Stimulated activated CD8-positive, alpha-beta memory T cell treated with anti-CD3 and anti-CD28 coated beads, Interleukin-7, amount 100 ng/mL, for 48 hours (primary cell): ENCODE results near the gene DBH.
"Not testable (repeated sequence)": the region's sequence is repeated elsewhere in the genome, so short reads cannot be mapped to it uniquely, and the experiment has no call there.

Experiments used
- DNase-seq, 2 donors: peaks; one replicate each; pipeline ENCODE4 v3.0.0-alpha.2; 2020; ENCODE audit warnings: low read depth in 1 of 2; ENCODE audit errors: extremely low read depth in 1 of 2

Gene DBH

DNA sequence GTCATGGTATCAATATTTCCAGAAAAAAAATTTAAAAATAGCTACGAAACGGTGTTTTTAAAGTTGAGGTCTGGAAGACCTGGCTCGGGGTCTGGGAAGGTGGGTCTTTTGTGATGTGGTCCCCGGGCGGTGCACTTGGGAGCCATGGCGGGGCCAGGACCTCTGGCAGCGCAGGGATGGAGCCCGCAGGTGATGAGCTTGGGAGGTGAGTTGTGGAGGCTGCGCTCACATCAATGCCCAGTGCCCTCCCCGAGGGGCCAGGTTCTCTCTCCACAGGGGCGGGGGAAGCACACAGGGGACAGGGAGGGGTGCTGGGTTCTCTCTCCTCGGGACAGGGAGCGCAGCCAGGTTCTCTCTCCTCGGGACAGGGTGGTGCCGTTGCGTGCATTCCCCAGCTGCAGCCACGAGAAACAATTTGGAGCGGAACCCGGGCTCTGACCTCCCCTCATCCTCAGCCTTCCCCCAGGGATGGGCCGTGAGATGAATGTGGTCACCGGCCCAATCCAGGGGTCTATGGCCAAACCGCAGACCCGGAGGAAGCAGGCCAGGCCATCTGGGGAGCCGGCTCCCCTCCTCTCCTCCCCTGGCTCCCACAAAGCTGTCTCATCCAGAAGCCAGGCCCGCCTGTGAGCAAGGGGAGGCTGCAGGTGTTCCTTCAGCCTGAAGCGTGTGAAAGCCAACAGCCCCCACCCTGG, 25.8 kb downstream of the DBH start:
- DNase-seq: no peak

DNA sequence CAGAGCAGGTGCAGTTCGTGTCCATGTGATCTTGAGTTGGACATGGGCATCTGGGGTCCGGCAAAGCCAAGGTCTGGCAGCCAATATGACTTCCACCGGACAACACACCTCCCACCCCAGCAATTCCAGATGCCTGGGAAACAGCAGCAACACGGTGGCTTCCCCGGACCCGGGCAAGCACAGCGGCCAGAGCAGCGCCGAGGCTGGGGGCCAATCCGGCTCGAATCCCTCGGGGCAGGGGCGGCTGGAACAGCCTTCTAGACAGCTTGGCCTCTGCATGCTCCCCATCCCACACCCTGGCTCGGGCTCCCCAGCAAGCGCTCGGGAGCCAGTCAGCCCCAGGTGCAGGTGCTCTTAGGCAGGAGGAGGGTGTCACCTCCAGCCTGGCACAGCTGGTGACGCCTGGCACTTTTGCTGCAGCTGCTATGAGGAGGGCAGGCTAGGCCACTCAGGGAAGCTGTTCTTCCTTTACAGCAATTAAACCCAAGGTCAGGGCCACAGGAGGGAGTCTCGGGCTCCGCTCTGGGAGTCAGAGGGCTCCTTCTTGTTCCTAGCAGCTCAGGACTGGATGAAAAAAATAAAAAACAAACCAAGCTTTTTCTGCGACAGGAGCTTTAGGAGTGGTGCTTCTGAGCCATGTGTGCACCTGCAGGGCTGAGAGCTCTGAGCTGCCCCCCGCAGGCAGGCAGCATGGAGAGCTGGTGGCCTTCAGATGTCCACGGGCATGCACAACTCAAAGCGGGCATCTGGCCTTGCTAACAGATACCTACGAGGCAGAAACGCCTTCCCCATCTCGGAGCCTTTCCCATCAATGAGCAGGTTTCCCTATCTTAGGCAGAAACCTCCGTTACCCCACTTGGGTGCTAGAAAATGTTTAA, 28.2 kb downstream of the DBH start:
- no peak for DNase-seq

DNA sequence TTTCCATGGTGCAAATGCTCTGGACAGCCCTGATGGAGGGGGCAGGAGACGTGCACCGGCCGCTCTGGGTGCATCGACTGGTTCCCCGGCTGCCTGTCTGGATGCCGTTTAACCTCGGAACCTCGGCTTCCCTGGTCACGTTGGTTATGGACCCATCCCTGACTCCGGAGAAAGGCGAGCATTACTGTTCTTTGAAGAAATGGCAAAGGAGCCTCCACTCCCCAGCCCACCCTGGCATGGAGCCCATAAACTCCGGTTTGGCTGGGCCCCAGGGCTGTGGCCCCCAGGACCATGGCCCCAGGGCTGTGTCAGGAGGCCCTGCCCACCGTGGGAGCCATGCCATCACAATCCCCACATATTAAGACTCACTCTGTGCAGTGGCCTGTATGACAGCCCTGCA, 28.9 kb downstream of the DBH start:
- no peak for DNase-seq

- no peak for DNase-seq
Observed at GRCh38 chr9:133665535-133665934, 29.4 kb downstream of the DBH start.

DNA sequence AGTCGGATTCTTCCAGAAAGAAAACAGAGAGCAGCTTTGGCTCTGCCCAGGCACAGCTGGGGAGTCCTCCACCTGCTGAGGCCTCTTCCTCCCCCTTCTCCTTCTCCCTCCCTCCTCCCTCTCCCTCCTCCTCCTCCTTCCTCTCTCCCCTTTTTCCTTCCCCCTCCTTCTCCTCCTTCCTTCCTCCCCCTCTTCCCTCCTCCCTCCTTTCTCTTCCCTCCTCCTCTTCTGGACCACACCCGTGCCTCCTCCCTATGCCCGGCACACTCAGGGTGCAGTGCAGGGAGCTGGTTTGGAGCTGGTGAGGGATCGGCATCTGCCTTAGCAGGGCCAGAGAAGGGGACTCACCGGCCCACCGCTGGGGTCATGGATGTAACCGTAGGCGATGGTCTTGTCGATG, 30.2 kb downstream of the DBH start:
- no peak for DNase-seq

DNA sequence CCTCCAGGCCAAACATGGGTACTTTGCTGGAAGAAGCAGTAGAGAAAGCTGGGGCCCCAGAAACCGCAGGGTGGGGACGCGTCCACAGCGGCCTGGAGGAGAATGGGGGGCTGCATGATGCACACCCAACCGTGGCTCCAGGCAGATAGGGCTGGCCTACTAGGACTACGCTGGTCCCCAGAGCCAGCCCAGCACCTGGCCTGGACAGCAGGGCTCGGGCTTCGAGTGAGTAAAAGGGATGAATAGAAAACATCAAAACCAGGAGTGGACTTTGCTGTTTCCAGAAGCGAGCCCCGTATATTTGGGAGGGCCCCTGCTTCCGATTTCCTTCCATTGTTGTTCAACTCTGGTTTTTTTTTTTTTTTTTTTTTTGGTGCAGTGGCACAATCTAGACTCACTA, 30.7 kb downstream of the DBH start:
- DNase-seq: no peak

DNA sequence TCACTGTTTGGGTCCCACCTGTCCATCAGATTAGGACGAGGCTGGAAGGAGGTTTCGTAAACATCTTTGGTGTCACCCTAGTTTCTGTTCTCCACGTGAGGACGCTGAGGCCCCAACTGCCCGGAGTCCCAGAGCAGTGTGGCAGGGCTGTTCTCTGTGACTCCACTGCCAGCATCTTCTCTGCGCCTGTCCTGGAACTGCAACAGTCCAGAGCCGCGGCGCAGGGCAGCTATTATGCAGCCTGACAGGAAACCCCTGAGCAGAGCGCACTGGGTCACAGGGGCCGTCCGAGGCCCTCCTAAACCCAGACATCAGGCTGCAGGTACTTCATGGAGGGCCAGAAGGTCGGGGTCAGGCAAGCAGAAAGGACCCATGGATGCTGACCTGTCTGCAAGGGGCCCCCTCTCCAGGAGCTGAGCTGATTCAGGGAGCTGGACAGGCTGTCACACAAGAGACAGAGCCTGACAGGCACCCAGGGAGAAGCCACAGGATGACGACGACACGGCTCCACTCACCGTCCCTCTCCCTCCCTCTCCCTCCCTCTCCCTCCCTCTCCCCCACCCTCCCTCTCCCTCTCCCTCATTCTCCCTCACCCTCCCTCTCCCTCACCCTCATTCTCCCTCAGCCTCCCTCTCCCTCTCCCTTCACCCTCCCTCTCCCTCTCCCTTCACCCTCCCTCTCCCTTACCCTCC, 31.7 kb downstream of the DBH start:
- no peak for DNase-seq

DNA sequence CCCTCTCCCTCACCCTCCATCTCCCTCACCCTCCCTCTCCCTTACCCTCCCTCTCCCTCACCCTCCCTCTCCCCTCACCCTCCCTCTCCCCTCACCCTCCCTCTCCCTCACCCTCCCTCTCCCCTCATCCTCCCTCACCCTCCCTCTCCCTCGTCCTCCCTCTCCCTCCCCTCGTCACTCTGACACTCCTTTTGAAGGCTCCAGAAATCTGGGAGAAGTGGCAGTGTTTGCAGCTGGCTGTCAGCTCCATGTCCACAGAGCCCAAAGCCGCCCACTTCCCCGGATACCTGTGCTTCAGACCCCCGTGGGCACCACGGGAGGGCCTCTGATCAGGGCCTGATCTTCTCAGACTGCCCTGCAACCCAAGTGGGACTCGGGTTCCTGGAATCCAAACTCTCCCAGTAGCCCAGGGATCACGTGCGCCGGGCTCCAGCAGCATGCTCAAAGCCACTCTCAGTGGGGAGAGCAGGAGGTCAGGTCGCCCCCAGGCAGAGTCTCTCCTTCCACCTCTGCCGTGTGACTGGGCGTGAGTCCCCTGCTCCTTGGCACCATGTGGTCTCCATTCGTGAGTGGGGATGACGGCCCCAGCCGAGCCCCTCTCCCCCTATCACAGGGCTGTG, 33.1 kb downstream of the DBH start:
- DNase-seq: no peak

DNA sequence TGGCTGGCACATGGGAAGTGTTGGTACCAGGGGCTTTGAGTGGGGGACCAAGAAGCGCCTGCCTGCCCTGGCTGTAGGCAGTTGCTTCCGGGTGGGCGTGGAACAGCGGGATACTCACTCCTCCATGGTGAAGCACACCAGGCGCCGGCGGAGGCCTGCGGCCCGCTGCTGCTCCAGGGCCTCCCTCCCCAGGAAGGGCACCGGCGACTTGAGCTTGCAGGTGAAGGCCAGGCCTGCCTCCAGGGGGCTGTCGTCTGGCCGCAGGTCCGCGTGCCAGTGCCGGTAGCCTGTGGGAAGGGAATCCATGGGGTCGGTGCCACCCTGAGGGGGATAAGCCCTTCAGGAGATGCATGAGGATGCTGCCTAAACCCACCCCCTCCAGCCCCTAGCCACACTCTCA, 34.3 kb downstream of the DBH start:
- no peak for DNase-seq

DNA sequence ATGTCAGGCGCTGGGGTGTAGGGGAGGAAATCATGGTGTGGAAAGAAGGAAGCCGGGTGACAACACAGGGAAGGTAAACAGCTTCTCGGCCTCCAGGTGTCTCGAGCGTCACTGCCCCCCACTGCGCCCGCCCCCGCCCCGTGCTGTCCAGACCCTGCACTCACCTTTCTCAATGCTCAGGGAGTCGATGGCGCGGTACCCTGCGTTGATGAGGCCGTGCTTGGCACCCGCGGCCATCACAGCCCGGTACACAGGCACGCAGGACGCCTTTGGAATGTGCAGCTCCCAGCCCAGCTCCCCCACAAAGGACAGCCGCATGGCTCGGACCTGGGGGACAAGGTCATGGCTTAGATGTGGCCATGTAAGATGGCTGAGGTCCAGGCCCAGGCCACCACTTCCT, 35.2 kb downstream of the DBH start:
- no peak for DNase-seq

- DNase-seq: no peak
Observed at GRCh38 chr9:133672503-133673257, 36.5 kb downstream of the DBH start.

DNA sequence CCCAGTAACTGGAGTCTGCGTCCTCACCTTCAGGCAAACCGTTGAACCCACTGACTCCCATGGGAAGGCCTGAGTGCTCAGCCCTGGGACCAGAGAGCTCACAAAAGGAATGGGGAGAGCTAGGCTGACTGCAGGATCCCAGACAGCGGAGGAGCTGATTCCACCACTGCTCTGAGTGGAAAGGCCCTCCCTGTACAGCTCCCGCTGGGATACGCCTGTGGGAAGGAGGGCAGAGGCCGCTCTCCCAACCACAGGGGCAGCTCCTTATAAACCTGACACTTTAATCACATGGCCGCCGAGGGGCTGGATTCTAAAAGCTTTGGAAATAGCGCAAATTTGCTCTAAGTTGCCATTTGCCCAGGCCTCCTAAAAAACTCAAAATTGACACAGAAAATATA, 37.1 kb downstream of the DBH start:
- DNase-seq: no peak

DNA sequence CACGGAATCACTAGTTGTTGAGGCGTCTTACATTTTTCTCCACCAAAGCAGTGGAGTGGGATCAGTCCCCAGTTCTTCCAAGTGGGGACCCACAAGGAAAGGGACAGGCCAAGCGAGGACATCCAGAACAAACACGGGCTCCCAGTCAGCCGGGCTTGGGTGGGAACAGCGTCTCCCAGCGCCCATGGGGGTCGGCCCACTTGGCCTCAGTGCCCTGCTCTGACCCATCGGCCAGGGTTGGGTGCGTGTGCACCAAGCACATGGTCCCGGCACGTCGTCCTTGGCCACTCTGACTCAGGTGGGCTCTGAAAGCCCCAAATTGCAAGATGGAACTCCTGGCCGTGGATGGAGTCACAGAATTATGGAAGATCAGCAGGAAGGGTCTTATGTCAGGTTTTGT, 37.9 kb downstream of the DBH start:
- no peak for DNase-seq

DNA sequence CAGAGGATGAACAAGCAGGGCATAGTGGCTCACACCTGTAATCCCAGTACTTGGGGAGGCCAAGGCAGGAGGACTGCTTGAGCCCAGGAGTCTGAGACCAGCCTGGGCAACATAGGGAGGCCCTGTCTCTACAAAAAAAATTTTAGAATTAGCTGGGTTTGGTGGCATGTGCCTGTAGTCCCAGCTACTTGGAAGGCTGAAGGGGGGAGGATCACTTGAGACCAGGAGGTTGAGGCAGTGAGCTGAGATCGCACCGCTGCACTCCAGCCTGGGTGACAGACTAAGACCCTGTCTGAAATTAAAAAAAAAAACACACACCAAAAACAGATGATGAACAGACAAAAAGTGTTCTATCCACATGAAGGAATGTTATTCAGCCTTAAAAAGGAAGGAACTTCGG, 39.6 kb downstream of the DBH start:
- DNase-seq: not testable (repeated sequence)

GRCh38 chr9:133676450-133676849, 40.3 kb downstream of the DBH start:
- no peak for DNase-seq

GRCh38 chr9:133677126-133678010, 41.2 kb downstream of the DBH start:
- peak in 1 of 2 donors; percentile 44 for DNase-seq

GRCh38 chr9:133679056-133679455, 42.9 kb downstream of the DBH start:
- DNase-seq: no peak

DNA sequence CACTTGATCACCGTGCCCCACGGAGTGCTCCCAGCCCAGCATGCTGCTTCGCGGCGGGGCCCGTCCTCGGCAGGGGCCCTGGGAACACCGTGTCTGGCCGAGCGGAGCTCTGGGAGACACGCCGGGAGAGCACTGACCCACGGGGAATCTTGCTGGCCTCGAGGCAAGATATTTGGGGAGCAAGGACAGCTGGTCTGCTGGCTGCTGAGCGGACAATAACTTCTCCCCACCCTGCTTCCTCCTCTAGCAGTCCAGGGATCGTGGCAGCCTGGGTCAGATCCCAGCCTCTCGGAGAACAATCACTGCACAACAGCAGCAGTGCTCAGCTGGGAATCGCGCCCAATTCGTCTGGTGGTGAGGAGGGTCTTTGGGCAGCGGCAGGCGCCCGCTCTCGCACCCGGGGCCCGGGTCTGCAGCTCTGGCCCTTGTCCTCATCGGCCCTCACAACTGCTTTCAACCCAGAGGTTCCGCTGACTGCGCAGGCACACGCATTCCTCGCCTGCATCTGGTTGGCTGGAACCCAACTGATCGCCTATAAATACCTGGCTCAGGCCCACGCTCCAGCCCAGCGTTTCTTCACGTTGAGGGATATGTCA, 43.4 kb downstream of the DBH start:
- DNase-seq: no peak

GRCh38 chr9:133680250-133680975, 44.2 kb downstream of the DBH start:
- DNase-seq: no peak
